NOMO-1 (cell line): Measurements from ENCODE around the gene CCNI2.

Experiments used
- DNase-seq, 2 experiments: peaks; one replicate each; lab custom pipeline; 2025; ENCODE audit not compliant: unreplicated experiment in 2 of 2; lab: John Stamatoyannopoulos, UW

CCNI2 gene

DNA sequence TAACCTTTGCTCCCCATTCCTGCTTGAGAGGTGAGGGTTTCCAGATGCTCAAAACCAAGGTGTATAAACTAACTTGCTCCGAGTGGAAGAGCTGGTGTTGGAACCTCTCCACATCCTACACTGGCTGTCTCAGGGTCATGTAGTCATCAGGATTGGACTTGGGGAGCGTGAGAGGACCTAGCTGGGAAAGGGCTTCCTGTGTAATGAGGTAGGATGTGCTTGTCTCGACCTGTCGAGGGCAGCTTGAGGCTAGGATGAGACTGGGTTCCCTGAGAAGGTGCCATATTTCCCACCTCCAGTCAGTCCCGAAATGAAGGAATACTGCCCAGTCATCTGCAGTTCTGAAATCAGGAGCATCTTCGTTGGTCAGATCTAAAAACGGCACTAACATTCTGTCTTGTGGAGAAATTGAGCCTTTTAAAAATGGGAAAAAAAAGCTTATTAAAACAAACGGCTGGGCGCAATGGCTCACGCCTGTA, 1.3 kb downstream of the CCNI2 start:
- DNase-seq: no peak

DNA sequence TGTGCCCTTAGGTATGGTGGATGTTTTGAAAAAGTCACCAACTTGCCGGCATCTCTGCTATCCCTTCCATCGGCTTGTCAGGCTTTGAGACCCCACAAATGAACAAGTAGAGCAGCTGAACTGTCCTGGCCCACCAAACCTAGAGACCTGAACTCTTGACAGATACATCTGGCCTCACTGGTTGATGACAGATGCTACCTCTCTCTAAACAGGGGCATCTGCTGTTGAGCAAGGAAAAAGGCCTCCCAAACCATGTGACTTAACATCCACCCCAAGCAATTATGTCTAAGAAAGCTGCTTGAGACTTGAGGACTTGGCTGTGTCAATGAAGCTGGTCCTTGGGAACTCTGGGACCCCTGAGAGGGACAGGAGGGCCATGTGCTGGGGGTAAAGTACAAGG, 2.3 kb downstream of the CCNI2 start:
- no peak for DNase-seq

- DNase-seq: no peak
Observed at GRCh38 chr5:132750471-132751230, 3.4 kb downstream of the CCNI2 start.

- DNase-seq: no peak
Observed at GRCh38 chr5:132751444-132751843, 4.2 kb downstream of the CCNI2 start.

DNA sequence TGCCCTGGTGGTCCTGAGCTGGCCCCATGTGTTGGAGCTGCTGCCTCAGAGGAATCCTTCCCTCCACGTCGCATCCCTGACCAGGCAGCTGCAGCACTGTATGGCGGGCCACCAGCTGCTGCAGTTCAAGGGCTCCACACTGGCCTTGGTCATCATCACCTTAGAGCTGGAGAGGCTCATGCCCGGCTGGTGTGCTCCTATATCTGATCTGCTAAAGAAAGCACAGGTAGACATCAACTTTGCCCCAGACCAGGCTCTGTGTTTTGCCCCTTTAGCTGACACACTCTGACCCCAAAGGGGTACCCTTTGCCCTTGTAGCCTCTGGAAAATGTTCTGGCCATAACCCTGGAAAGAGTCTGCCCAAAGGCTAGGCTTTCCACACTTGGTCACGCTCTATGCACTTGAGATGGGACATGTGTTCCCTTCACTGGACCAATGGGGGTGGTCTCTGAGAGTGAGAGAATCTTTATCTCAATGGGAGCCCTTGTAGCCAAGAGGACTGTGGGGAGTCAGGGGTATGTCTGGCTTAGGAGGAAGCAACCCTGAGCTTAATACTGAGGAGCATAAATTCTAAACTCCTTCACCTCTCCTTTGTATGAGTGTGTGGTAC, 4.8 kb downstream of the CCNI2 start:
- DNase-seq: no peak

- no peak for DNase-seq
Observed at GRCh38 chr5:132752581-132753125, 5.4 kb downstream of the CCNI2 start.

DNA sequence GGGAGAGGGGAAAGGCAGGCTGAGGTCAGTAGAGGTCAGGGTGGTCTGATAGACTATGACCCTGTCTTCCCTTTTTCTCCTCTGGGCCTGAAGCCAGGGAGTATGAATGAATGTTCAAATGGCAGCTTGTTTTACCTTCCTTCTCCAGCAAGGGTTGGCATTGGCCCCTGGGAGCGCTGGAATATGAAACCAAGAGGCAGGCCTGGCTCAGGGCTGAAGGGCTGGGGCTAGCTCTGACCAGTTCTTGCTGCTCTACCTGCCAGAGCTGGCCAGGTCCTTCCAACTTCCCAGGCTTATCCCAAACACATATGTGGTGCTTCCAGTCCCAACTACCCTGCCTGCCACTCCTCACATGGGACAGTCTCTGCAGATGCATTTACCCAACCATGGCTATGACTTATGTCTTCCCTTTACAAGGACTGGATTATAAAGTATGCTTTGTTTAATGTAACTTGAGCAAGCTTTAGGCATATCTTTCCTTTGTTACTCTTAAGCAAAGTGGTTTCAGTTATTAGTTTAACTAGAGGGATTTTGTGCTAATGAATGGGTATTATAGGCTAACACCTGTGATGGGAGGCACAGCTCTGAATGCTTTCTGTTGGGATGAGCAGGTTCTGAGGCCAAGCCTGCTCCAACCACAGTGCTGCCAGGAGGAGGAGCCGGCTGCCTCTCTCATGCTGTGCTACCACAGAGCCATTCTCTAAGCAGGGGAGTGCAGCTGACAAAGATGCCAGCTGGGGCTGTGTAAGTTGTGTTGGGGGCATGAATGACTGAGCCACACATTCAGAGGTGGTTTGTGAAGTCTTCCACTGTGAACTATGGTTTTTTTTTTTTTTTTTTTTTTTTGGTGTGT, 6.1 kb downstream of the CCNI2 start:
- no peak for DNase-seq

GRCh38 chr5:132754111-132754510, 6.9 kb downstream of the CCNI2 start:
- DNase-seq: no peak

- DNase-seq: no peak
Observed at GRCh38 chr5:132754947-132755346, 7.7 kb downstream of the CCNI2 start.

- DNase-seq: no peak
Observed at GRCh38 chr5:132756542-132756941, 9.3 kb downstream of the CCNI2 start.

GRCh38 chr5:132758451-132758850, 11.2 kb downstream of the CCNI2 start:
- no peak for DNase-seq

GRCh38 chr5:132759114-132760048, 12.2 kb downstream of the CCNI2 start:
- DNase-seq: no peak

DNA sequence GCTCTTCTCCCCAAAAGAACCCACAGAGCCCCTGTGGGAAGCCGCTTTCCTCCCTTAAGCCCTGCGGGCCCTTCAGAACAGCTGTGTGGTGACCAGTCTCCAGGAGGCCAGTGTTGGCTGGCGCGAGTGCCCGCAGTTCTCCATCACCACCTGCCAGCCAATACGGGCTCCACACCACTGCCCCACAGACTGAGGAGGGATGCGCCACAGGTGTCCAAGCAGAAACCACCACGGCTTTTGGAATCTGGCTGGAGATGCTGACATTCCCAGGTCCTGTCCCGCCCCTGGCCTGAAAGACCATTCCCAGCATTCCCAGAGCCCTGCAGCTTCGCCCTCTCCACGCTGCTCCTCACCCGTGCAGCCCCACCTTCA, 12.8 kb downstream of the CCNI2 start:
- no peak for DNase-seq

DNA sequence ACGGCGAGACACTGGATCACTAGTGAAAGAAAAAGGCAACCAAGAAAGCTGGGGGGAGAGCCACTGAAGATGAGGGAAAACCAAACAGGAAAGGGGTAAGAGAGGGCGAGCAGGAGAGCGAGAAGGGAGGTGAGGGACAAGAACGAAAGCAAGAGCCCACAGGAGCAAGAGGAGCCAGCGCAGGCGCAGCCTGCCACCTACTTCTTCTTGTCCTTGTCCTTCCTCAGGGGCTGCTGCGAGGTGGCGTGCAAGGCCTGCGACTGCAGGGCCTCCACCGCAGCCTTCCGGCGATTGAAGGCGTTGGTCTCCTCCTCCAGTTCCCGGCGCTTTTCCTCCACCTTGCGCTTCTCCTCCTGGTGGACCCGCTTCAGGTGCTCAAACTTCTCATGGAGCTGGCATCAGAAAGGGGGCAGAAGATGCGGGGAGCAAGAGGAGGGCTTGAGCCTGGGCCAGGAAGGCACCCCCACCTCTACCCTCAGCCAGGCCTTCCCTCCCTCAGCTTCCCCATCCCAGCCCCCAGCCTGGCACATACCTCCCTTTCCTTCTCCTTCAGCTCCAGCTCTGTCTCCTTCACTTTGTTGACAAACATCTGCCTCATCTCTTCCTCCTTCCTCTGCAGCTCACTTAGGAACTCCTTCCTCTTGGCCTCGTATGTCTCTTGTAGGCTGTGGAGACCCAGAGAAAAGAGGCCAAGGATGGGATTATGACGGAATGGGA, 13.5 kb downstream of the CCNI2 start:
- DNase-seq: no peak

- no peak for DNase-seq
Observed at GRCh38 chr5:132761321-132762240, 14.4 kb downstream of the CCNI2 start.

DNA sequence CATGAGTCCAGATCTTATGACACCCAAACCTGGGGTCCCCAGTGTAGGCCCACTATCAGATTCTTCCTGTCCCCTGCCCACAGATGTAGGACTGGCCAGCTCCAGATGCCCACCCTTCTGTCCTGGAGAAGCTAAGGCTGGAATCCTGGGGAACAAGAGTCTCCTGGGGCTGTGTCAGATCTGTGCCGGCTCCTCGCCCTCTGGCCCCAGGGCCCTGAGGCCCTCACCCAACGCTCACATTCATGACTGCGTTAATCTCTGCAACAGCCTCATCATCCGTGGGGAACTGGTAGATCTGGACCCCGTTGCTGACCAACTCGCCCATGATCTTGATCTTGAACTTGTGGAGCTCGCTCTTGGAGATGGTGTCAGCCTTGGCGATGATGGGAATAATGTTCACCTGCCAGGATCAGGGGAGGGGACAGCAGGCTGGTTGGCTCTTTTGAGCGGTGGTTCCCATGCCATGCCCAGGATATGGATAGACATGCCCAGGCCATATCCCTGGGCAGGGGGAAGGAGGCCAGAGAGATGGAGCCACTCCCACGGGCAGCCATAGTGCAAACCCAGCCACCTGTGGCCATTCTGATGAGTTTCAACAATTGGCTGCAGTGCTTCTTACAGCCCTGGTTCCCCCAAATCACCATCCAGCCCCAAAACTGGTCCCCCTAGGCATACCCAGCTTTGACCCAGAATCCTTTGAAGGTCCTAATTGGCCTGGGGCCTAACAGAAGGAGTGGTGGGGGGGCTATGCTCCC, 15.2 kb downstream of the CCNI2 start:
- DNase-seq: no peak

DNA sequence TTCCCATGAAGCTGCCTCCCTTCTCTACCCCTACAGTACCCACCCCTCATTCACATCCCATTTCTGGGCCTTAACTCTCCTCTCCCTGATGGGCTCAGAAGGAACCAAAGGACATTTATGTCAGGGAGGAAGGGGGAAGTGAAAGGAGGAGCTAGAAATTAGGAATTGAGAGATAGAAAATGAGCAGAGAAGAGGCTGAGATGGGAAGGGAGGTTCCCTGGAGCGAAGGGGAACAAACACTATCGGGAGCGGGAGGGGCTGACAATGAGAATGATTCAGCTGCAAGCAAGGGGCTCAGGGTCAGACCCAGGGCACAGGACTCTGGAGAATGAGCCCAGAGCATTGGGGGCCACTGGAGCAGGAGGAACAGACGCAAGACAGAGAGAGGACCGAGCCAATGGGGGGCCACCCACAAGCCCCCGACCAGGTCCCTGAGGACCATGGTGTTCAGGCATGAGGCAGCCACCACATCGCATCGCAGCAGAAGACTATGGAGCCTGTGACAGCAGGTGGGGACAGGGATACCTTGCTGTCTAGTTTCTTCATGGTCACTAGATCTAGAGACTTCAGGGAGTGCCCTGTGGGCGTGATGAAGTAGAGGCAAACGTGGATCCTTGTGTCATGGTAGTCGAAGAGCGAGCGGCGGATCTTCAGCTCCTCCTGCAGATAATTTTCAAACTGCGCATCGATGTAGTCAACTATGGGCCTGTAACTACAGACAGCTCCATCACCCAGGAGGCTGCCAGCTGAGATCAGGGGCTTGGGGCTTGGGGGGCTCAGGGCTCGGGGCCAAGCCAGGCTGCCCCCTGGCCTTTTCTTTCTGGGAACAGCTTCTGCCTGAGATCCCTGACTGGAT, 16.2 kb downstream of the CCNI2 start:
- DNase-seq: no peak
